ENCODE data around the gene KYAT1.

KYAT1 gene

GRCh38 chr9:128787659-128788058 is 94.1 kb downstream of the KYAT1 start:
- peaks cover 8 to 24% of the 10 kb centered on the region in 2 donors for H3K4me1 ChIP-seq (ENCODE audit: control insufficient read depth in 1 of 2, insufficient read depth in 2 of 2, low read length in 2 of 2)
- peak overlapping the region; percentile 1 for H3K27ac ChIP-seq (ENCODE audit: low read length)
- no peaks in the 10 kb centered on the region for H3K27me3 ChIP-seq (ENCODE audit: low read depth, low read length)
- peaks cover 25 to 27% of the 10 kb centered on the region in 2 donors for H3K36me3 ChIP-seq (ENCODE audit: control insufficient read depth in 1 of 2, insufficient read depth in 2 of 2, low read length in 2 of 2)
- peak overlapping the region; percentile 60 to 98 for H3K4me3 ChIP-seq (ENCODE audit: low read depth in 1 of 2, low read length in 2 of 2)
- H3K9me3 ChIP-seq (ENCODE audit: control insufficient read depth in 1 of 2, low read length in 2 of 2) = no peaks in the 10 kb centered on the region

GRCh38 chr9:128786681-128787601 is 94.8 kb downstream of the KYAT1 start, which contains the start of gene TBC1D13:
TSS of gene TBC1D13 (plus strand) at chr9:128787253. CDS start at chr9:128787354, 101 bp downstream.
- H3K36me3 ChIP-seq (ENCODE audit: control insufficient read depth in 1 of 2, insufficient read depth in 2 of 2, low read length in 2 of 2) = peaks cover 17 to 19% of the 10 kb centered on the region in 2 donors
- peak within 1 kb of the TSS; percentile 56 for H3K27ac ChIP-seq (ENCODE audit: low read length)
- no peaks in the 10 kb centered on the region for H3K27me3 ChIP-seq (ENCODE audit: low read depth, low read length)
- H3K9me3 ChIP-seq (ENCODE audit: control insufficient read depth in 1 of 2, low read length in 2 of 2) = no peaks in the 10 kb centered on the region
- H3K4me3 ChIP-seq (ENCODE audit: low read depth in 1 of 2, low read length in 2 of 2) = peak within 1 kb of the TSS; percentile 73 to 98
- H3K4me1 ChIP-seq (ENCODE audit: control insufficient read depth in 1 of 2, insufficient read depth in 2 of 2, low read length in 2 of 2) = peaks cover 8 to 24% of the 10 kb centered on the region in 2 donors

DNA sequence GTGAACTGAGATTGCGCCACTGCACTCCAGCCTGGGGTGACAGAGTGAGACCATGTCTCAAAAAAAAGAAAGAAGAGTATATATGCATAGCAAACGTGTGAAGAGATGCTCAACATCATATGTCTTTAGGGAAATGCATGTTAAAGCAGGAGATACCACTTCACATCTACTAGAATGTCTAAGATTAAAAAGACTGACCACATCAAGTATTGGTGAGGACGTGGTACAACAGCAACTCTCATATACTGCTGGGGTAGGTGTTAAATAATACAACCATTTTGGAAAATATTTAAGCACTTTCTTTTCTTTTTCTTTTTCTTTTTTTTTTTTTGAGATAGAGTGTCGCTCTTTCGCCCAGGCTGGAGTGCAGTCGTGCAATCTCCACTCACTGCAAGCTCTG is 96.3 kb downstream of the KYAT1 start:
- H3K27me3 ChIP-seq (ENCODE audit: low read depth, low read length) = no peaks in the 10 kb centered on the region
- H3K27ac ChIP-seq (ENCODE audit: low read length) = no peak overlapping the region
- H3K4me1 ChIP-seq (ENCODE audit: control insufficient read depth in 1 of 2, insufficient read depth in 2 of 2, low read length in 2 of 2) = peaks cover 8 to 24% of the 10 kb centered on the region in 2 donors
- no peaks in the 10 kb centered on the region for H3K9me3 ChIP-seq (ENCODE audit: control insufficient read depth in 1 of 2, low read length in 2 of 2)
- H3K4me3 ChIP-seq (ENCODE audit: low read depth in 1 of 2, low read length in 2 of 2) = no peak overlapping the region
- H3K36me3 ChIP-seq (ENCODE audit: control insufficient read depth in 1 of 2, insufficient read depth in 2 of 2, low read length in 2 of 2) = peaks cover 4 to 5% of the 10 kb centered on the region in 2 donors

All from muscle layer of duodenum (tissue), 2 donors.